ENCODE measurements around the gene SPATA31C1.
"Not testable (repeated sequence)": the region's sequence is repeated elsewhere in the genome, so short reads cannot be mapped to it uniquely, and the experiment has no call there.

SPATA31C1 gene

DNA sequence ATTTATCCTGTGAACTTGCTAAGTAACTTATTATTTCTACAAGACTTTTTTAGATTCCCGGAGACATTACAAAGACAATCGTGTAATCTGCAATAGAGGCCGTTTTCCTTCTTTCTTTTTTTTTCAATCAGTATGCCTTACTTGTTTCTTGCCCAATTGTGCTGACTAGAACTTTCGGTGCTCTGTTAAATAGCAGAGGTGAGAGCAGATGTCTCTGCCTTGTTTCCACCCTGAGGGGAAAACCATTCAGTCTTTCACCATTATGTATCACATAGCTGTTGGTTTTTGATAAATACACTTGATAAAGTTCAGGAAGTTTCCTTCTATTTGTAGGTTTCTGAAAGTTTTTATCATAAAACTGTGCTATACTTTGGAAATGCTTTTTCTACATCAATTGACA is 24.8 kb upstream of the SPATA31C1 start:
- H3K27me3 ChIP-seq (ENCODE audit: insufficient read depth, insufficient read length), result no peaks in the 10 kb centered on the region
- no peaks in the 10 kb centered on the region for H3K36me3 ChIP-seq (ENCODE audit: insufficient read depth, insufficient read length, low read length)
- no peaks in the 10 kb centered on the region for H3K9me3 ChIP-seq (ENCODE audit: insufficient read depth, low read length)
- H3K9ac ChIP-seq (ENCODE audit: insufficient read length, low read depth), result no peak overlapping the region
- no peaks in the 10 kb centered on the region for H3K4me1 ChIP-seq (ENCODE audit: insufficient read depth, insufficient read length)
- H3K4me3 ChIP-seq (ENCODE audit: insufficient read length, low read depth), result no peak overlapping the region
- TF ChIP-seq ZNF274 (IDR thresholded peaks at IDR 0.05; ENCODE audit: low read depth, low read length) (no peak), YY1 (IDR thresholded peaks at IDR 0.05; ENCODE audit: insufficient read depth, insufficient read length) (no peak), SUZ12 (IDR thresholded peaks at IDR 0.05; ENCODE audit: extremely low read depth, insufficient read depth, insufficient read length) (no peak)
- no peak for DNase-seq (ENCODE audit: low read depth, low spot score)

DNA sequence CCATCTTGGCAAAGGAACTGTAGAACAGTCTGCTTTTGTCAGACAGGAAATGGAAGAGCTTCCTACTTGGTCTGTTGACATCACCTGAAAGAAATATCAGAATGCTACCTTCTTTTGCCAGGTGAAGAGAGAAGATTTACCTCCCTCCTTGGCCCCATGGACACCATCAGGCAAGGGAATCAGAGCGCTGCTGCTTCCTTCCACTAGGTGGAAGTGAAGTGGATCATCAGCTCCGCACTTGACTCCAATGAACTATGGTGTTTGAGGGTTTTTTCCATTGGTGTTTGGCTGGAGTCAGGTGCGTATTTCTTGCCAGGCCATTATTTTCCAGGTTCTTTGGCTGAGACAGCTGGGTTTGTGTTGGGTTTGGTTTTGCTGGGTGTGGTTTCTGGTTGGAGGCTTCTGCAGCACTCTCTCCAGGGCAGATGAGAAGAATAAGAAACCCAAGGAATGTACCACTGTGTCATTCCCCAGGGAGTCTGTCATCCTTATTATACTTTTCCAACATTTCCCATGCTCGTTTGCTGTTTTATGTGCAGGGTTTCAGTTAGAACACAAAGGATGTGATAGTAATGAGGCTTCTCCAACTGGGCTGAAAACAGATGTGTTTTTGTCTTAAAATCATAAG is 22.6 kb upstream of the SPATA31C1 start:
- Histone ChIP-seq H3K4me1 (ENCODE audit: insufficient read depth, insufficient read length) (no peaks in the 10 kb centered on the region), H3K9me3 (ENCODE audit: insufficient read depth, low read length) (no peaks in the 10 kb centered on the region; the same call in 1 of the 2 replicates), H3K27me3 (ENCODE audit: insufficient read depth, insufficient read length) (no peaks in the 10 kb centered on the region), H3K9ac (ENCODE audit: insufficient read length, low read depth) (no peak overlapping the region), H3K4me3 (ENCODE audit: insufficient read length, low read depth) (no peak overlapping the region), H3K36me3 (ENCODE audit: insufficient read depth, insufficient read length, low read length) (no peaks in the 10 kb centered on the region)
- TF ChIP-seq ZNF274 (IDR thresholded peaks at IDR 0.05; ENCODE audit: low read depth, low read length) (no peak), YY1 (IDR thresholded peaks at IDR 0.05; ENCODE audit: insufficient read depth, insufficient read length) (no peak)
- no peak for DNase-seq (ENCODE audit: low read depth, low spot score)

GRCh38 chr9:87896891-87897290 is 20.9 kb upstream of the SPATA31C1 start:
- no peak for DNase-seq (ENCODE audit: low read depth, low spot score)
- Histone ChIP-seq H3K36me3 (ENCODE audit: insufficient read depth, insufficient read length, low read length) (no peaks in the 10 kb centered on the region), H3K4me3 (ENCODE audit: insufficient read length, low read depth) (no peak overlapping the region), H3K9ac (ENCODE audit: insufficient read length, low read depth) (no peak overlapping the region), H3K4me1 (ENCODE audit: insufficient read depth, insufficient read length) (no peaks in the 10 kb centered on the region), H3K9me3 (ENCODE audit: insufficient read depth, low read length) (peaks cover 12% of the 10 kb centered on the region), H3K27me3 (ENCODE audit: insufficient read depth, insufficient read length) (no peaks in the 10 kb centered on the region)
- TF ChIP-seq SUZ12 (IDR thresholded peaks at IDR 0.05; ENCODE audit: extremely low read depth, insufficient read depth, insufficient read length) (no peak), ZNF274 (IDR thresholded peaks at IDR 0.05; ENCODE audit: low read depth, low read length) (no peak), YY1 (IDR thresholded peaks at IDR 0.05; ENCODE audit: insufficient read depth, insufficient read length) (no peak)

GRCh38 chr9:87898151-87898550 is 19.6 kb upstream of the SPATA31C1 start:
- Histone ChIP-seq H3K9ac (ENCODE audit: insufficient read length, low read depth) (no peak overlapping the region), H3K27me3 (ENCODE audit: insufficient read depth, insufficient read length) (no peaks in the 10 kb centered on the region), H3K4me3 (ENCODE audit: insufficient read length, low read depth) (no peak overlapping the region), H3K4me1 (ENCODE audit: insufficient read depth, insufficient read length) (no peaks in the 10 kb centered on the region), H3K36me3 (ENCODE audit: insufficient read depth, insufficient read length, low read length) (no peaks in the 10 kb centered on the region), H3K9me3 (ENCODE audit: insufficient read depth, low read length) (peaks cover 23% of the 10 kb centered on the region)
- TF ChIP-seq SUZ12 (IDR thresholded peaks at IDR 0.05; ENCODE audit: extremely low read depth, insufficient read depth, insufficient read length) (no peak), ZNF274 (IDR thresholded peaks at IDR 0.05; ENCODE audit: low read depth, low read length) (no peak), YY1 (IDR thresholded peaks at IDR 0.05; ENCODE audit: insufficient read depth, insufficient read length) (no peak)
- no peak for DNase-seq (ENCODE audit: low read depth, low spot score)

DNA sequence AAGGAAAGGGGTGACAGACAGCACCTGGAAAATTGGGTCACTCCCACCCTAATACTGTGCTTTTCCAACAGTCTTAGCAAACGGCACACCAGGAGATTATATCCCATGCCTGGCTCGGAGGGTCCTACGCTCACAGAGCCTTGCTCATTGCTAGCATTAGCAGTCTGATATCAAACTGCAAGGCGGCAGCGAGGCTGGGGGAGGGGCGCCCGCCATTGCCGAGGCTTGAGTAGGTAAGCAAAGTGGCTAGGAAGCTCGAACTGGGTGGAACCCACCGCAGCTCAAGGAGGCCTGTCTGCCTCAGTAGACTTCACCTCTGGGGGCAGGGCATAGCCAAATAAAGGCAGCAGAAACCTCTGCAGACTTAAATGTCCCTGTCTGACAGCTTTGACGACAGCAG is 15.4 kb upstream of the SPATA31C1 start:
- not testable (repeated sequence) for H3K36me3 ChIP-seq (ENCODE audit: insufficient read depth, insufficient read length, low read length); H3K9ac ChIP-seq (ENCODE audit: insufficient read length, low read depth); H3K4me3 ChIP-seq (ENCODE audit: insufficient read length, low read depth); DNase-seq (ENCODE audit: low read depth, low spot score); H3K27me3 ChIP-seq (ENCODE audit: insufficient read depth, insufficient read length); H3K4me1 ChIP-seq (ENCODE audit: insufficient read depth, insufficient read length)
- H3K9me3 ChIP-seq (ENCODE audit: insufficient read depth, low read length), result peaks cover 23% of the 10 kb centered on the region

DNA sequence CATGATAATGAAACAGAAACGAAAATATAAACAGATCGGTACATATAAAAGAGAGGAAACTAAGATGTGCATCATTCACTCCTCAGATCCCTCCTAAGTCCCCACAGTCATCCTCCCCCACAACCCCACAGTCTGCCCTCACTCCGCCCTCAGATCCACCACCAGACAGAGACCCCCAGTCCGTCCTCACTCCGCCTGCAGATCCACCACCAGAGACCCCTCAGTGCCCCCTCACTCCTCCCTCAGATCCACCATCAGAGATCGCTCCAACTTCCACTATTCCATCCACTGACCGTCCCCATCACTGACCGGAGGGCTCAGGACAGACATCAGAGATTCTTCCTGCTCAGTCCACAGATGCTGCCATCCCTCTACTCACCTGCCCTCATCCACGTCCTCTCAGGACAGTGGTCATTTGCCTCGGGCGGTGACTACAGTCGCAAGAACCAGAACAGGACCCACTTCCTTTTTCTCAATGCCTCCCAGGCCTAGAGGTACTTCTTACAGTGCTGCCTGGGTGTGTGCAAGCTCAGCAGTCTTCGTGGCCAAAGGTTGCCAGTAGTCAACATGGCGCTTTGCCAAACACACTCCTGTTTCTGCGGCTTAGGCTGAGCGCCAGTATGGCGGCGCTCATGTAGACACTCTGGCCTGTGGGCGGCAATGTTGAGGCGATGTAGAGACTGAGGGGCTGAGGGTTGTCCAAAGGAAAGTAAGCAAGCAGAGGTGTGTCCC is 8.3 kb upstream of the SPATA31C1 start:
- Histone ChIP-seq H3K36me3 (ENCODE audit: insufficient read depth, insufficient read length, low read length) (no peaks in the 10 kb centered on the region), H3K4me1 (ENCODE audit: insufficient read depth, insufficient read length) (no peaks in the 10 kb centered on the region), H3K4me3 (ENCODE audit: insufficient read length, low read depth) (no peak overlapping the region), H3K27me3 (ENCODE audit: insufficient read depth, insufficient read length) (no peaks in the 10 kb centered on the region), H3K9ac (ENCODE audit: insufficient read length, low read depth) (no peak overlapping the region), H3K9me3 (ENCODE audit: insufficient read depth, low read length) (no peaks in the 10 kb centered on the region)
- no peak for TF ChIP-seq ZNF274 (IDR thresholded peaks at IDR 0.05; ENCODE audit: low read depth, low read length)
- peak; percentile 18 for TF ChIP-seq YY1 (IDR thresholded peaks at IDR 0.05; ENCODE audit: insufficient read depth, insufficient read length)
- no peak for TF ChIP-seq SUZ12 (IDR thresholded peaks at IDR 0.05; ENCODE audit: extremely low read depth, insufficient read depth, insufficient read length)
- DNase-seq (ENCODE audit: low read depth, low spot score), result no peak

GRCh38 chr9:87910821-87911220 is 6.9 kb upstream of the SPATA31C1 start:
- Histone ChIP-seq H3K36me3 (ENCODE audit: insufficient read depth, insufficient read length, low read length) (no peaks in the 10 kb centered on the region), H3K27me3 (ENCODE audit: insufficient read depth, insufficient read length) (no peaks in the 10 kb centered on the region), H3K4me1 (ENCODE audit: insufficient read depth, insufficient read length) (no peaks in the 10 kb centered on the region), H3K4me3 (ENCODE audit: insufficient read length, low read depth) (no peak overlapping the region), H3K9me3 (ENCODE audit: insufficient read depth, low read length) (no peaks in the 10 kb centered on the region), H3K9ac (ENCODE audit: insufficient read length, low read depth) (no peak overlapping the region)
- DNase-seq (ENCODE audit: low read depth, low spot score), result no peak
- TF ChIP-seq YY1 (IDR thresholded peaks at IDR 0.05; ENCODE audit: insufficient read depth, insufficient read length) (no peak), ZNF274 (IDR thresholded peaks at IDR 0.05; ENCODE audit: low read depth, low read length) (no peak), SUZ12 (IDR thresholded peaks at IDR 0.05; ENCODE audit: extremely low read depth, insufficient read depth, insufficient read length) (no peak)

DNA sequence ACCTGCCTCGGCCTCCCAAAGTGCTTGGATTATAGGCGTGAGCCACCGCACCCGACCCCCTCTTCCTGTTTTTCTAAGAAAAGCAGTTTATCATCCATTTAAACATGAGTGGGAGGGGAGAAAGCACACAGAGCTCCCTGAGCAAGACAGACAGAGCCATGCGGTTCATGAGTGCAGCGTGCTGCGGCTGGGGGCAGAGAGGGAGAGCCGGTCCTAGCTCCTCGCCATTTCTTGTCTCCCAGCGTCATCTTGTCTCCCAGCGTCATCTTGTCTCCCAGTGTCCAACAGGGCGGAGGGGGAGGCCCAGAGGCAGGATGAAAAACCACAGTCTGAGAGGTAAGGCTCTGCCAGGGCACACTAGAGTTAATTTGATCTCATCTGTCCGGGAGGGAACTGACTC is 1.3 kb downstream of the SPATA31C1 start:
- H3K36me3 ChIP-seq (ENCODE audit: insufficient read depth, insufficient read length, low read length); H3K9me3 ChIP-seq (ENCODE audit: insufficient read depth, low read length); H3K9ac ChIP-seq (ENCODE audit: insufficient read length, low read depth); H3K27me3 ChIP-seq (ENCODE audit: insufficient read depth, insufficient read length); H3K4me3 ChIP-seq (ENCODE audit: insufficient read length, low read depth); H3K4me1 ChIP-seq (ENCODE audit: insufficient read depth, insufficient read length); DNase-seq (ENCODE audit: low read depth, low spot score): not testable (repeated sequence)

GRCh38 chr9:87921561-87921960 is 3.8 kb downstream of the SPATA31C1 start:
- H3K4me3 ChIP-seq (ENCODE audit: insufficient read length, low read depth); DNase-seq (ENCODE audit: low read depth, low spot score); H3K9me3 ChIP-seq (ENCODE audit: insufficient read depth, low read length); H3K4me1 ChIP-seq (ENCODE audit: insufficient read depth, insufficient read length); H3K9ac ChIP-seq (ENCODE audit: insufficient read length, low read depth); H3K36me3 ChIP-seq (ENCODE audit: insufficient read depth, insufficient read length, low read length); H3K27me3 ChIP-seq (ENCODE audit: insufficient read depth, insufficient read length): not testable (repeated sequence)

DNA sequence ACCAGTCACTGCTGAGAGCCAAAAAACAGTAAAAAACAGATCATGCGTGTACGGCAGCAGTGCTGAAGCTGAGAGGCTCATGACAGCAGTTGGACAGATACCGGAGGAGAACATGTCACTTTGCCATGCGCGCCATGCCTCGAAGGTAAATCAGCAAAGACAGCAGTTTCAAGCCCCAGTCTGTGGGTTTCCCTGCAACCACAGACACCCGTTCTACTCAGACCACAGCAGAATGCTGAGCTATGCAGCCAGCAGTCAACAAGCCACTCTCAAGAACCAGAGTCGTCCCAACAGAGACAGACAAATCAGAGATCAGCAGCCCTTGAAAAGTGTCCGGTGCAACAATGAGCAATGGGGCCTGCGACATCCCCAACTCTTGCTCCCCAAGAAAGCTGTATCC is 5.2 kb downstream of the SPATA31C1 start:
- not testable (repeated sequence) for H3K27me3 ChIP-seq (ENCODE audit: insufficient read depth, insufficient read length); DNase-seq (ENCODE audit: low read depth, low spot score); H3K9ac ChIP-seq (ENCODE audit: insufficient read length, low read depth); H3K9me3 ChIP-seq (ENCODE audit: insufficient read depth, low read length); H3K4me1 ChIP-seq (ENCODE audit: insufficient read depth, insufficient read length); H3K36me3 ChIP-seq (ENCODE audit: insufficient read depth, insufficient read length, low read length); H3K4me3 ChIP-seq (ENCODE audit: insufficient read length, low read depth)
